Epithelial cell of proximal tubule (primary cell): ENCODE results near the gene SLC6A19. TPM values are rescaled to one million over a fixed set of nuclear protein-coding genes. Genes with fewer than 3 reads are reported as not detected.

ENCODE experiments used
- DNase-seq: peaks from one replicate; pipeline ENCODE4 v3.0.0-alpha.2; 2011; ENCODE audit warnings: low read depth
- H3K4me3 ChIP-seq: 2 replicates; pipeline ENCODE4 v1.5.1; 2011; ENCODE audit warnings: low read depth, mild to moderate bottlenecking, low read length
- total RNA-seq: library from RNA; depleted of rRNA; stranded (reverse); fragments of >200 nt; gene quantifications from 2 replicates; pipeline ENCODE4 v1.2.3, GENCODE V29; 2015
- TF ChIP-seq, protein P1 (sequence below): conservative IDR thresholded peaks from 2 replicates; pipeline ENCODE4 v1.5.1; 2012; ENCODE audit warnings: low read depth, mild to moderate bottlenecking, low read length

SLC6A19 gene
- total RNA-seq, 1 donor from 2014 or later = not detected

DNA sequence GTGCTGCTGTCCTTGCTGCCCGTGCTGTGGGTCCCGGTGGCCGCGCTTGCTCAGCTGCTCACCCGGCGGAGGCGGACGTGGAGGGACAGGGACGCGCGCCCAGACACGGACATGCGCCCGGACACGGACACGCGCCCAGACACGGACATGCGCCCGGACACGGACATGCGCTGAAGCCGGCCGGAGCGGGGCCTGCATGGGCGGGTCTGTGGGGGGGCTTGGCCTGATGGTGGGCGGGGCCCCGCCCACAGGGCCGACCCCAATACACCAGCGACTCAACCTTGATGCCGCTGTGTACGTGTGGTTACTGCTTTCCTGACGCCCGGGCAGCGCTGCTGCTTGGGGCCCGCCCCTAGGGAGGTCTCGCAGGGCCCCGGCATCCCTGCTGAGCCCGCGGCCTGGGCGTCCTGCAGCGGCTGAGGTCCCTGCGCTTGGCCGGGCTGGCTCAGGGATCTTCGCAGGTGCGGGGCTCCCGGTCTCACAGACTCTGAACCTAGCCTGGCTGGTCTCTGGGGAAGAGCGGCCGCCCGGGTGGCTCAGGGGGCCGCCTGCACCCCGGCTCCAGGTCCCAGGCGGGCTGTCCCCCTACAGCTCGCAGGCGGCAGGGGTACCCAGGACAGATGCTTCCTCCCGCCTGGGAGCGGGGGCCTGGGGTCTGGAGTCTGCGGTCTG is 44.6 kb downstream of the SLC6A19 start:
- DNase-seq = no peak
- no peak overlapping the region for H3K4me3 ChIP-seq
- TF ChIP-seq, protein P1, sequence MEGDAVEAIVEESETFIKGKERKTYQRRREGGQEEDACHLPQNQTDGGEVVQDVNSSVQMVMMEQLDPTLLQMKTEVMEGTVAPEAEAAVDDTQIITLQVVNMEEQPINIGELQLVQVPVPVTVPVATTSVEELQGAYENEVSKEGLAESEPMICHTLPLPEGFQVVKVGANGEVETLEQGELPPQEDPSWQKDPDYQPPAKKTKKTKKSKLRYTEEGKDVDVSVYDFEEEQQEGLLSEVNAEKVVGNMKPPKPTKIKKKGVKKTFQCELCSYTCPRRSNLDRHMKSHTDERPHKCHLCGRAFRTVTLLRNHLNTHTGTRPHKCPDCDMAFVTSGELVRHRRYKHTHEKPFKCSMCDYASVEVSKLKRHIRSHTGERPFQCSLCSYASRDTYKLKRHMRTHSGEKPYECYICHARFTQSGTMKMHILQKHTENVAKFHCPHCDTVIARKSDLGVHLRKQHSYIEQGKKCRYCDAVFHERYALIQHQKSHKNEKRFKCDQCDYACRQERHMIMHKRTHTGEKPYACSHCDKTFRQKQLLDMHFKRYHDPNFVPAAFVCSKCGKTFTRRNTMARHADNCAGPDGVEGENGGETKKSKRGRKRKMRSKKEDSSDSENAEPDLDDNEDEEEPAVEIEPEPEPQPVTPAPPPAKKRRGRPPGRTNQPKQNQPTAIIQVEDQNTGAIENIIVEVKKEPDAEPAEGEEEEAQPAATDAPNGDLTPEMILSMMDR = no peak

- no peak for DNase-seq
- TF ChIP-seq, protein P1 = no peak
- H3K4me3 ChIP-seq = no peak overlapping the region
Measured at GRCh38 chr5:1246711-1247431, 45.5 kb downstream of the SLC6A19 start.

DNA sequence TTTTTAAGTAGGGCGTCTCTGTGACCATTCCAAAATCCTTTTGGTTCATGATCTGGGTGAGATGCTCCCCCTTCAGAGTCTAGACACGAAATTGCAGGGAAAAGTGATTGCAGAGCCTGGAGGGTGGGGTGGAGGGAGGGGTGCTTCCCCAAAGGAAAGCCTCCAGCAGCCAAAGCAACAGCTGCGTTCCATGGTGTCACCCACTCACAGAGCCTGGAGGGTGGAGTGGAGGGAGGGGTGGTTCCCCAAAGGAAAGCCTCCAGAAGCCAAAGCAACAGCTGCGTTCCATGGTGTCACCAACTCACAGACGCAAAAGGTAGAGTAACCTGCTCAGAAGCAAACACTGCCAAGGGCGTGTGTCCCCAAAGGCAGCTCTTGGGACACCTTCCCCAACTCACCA is 46.4 kb downstream of the SLC6A19 start:
- no peak overlapping the region for H3K4me3 ChIP-seq
- TF ChIP-seq, protein P1 = no peak
- DNase-seq = no peak

- DNase-seq = no peak
- no peak overlapping the region for H3K4me3 ChIP-seq
- TF ChIP-seq, protein P1 = no peak
Measured at GRCh38 chr5:1249366-1250280, 48.2 kb downstream of the SLC6A19 start.

GRCh38 chr5:1251678-1252580 is 50.5 kb downstream of the SLC6A19 start:
- no peak for DNase-seq
- TF ChIP-seq, protein P1 = no peak
- H3K4me3 ChIP-seq = no peak overlapping the region

DNA sequence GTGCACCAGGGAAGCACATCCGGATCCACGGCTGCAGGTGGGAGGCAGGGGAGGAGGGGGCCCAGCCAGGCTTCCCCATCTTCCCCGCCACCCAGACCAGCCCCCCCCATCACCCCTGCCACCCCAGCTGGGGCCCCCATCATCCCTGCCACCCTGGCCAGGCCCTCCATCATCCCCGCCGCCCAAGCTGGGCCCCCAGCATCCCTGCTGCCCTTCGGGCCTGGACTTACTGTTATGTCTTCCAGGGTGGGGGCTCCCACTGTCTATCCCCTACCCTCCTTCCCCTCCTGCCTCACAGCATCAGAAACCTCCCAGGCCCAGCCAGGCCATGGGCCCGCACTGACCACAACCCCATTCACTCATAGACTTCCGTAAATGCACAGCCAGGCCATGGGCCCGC is 51.3 kb downstream of the SLC6A19 start:
- H3K4me3 ChIP-seq = no peak overlapping the region
- TF ChIP-seq, protein P1 = no peak
- no peak for DNase-seq
